Mononuclear cell (primary cell): ENCODE data around the gene TTC31. TPM values are rescaled to one million over a fixed set of nuclear protein-coding genes. Genes with fewer than 3 reads are reported as not detected.

Experiments used
- H3K27me3 ChIP-seq: 2 replicates; pipeline ENCODE4 v1.6.0; 2011; ENCODE audit warnings: low read length, control low read depth; ENCODE audit not compliant: insufficient read depth
- H3K4me1 ChIP-seq: 2 replicates; pipeline ENCODE4 v1.5.1; 2011; ENCODE audit warnings: mild to moderate bottlenecking, low read length, control low read depth; ENCODE audit not compliant: insufficient read depth
- H3K4me3 ChIP-seq: 2 replicates; pipeline ENCODE4 v1.5.1; 2011; ENCODE audit warnings: mild to moderate bottlenecking, low read length, moderate library complexity
- H3K9me3 ChIP-seq: 2 replicates; pipeline ENCODE4 v1.5.1; 2011; ENCODE audit warnings: low read depth, mild to moderate bottlenecking, control low read depth, low read length
- total RNA-seq: library from RNA; depleted of rRNA; stranded (reverse); fragments of >200 nt; gene quantifications from one replicate; pipeline ENCODE4 v1.2.3, GENCODE V29; 2012

The TTC31 gene
- total RNA-seq, 1 donor, result 14.0 TPM

GRCh38 chr2:74515981-74516633 lies 33.2 kb downstream of the TTC31 start:
- H3K27me3 ChIP-seq, result peaks cover 97% of the 10 kb centered on the region
- peaks cover 37% of the 10 kb centered on the region for H3K4me1 ChIP-seq
- no peaks in the 10 kb centered on the region for H3K9me3 ChIP-seq
- H3K4me3 ChIP-seq, result peak overlapping the region; percentile 24

GRCh38 chr2:74516650-74517049 lies 33.8 kb downstream of the TTC31 start:
- peaks cover 37% of the 10 kb centered on the region for H3K4me1 ChIP-seq
- no peak overlapping the region for H3K4me3 ChIP-seq
- H3K27me3 ChIP-seq, result peaks cover 92% of the 10 kb centered on the region
- H3K9me3 ChIP-seq, result no peaks in the 10 kb centered on the region

GRCh38 chr2:74522516-74522915 lies 39.6 kb downstream of the TTC31 start:
- Histone ChIP-seq H3K9me3 (no peaks in the 10 kb centered on the region), H3K4me1 (no peaks in the 10 kb centered on the region), H3K27me3 (peaks cover 36% of the 10 kb centered on the region), H3K4me3 (no peak overlapping the region)

GRCh38 chr2:74524005-74524404 lies 41.1 kb downstream of the TTC31 start:
- H3K27me3 ChIP-seq, result peaks cover 21% of the 10 kb centered on the region
- no peaks in the 10 kb centered on the region for H3K9me3 ChIP-seq
- H3K4me3 ChIP-seq, result no peak overlapping the region
- peaks cover 12% of the 10 kb centered on the region for H3K4me1 ChIP-seq

GRCh38 chr2:74524955-74525716 lies 42.3 kb downstream of the TTC31 start:
- peaks cover 13% of the 10 kb centered on the region for H3K4me1 ChIP-seq
- no peak overlapping the region for H3K4me3 ChIP-seq
- peaks cover 10% of the 10 kb centered on the region for H3K27me3 ChIP-seq
- no peaks in the 10 kb centered on the region for H3K9me3 ChIP-seq

GRCh38 chr2:74525717-74526648 lies 43.1 kb downstream of the TTC31 start, which contains the start of gene DQX1:
Gene DQX1, minus strand, starts transcription at chr2:74526231. Its CDS starts 502 bp downstream, at chr2:74525729.
- H3K9me3 ChIP-seq, result no peaks in the 10 kb centered on the region
- H3K4me3 ChIP-seq, result no peak within 1 kb of the TSS
- H3K27me3 ChIP-seq, result peaks cover 2% of the 10 kb centered on the region

GRCh38 chr2:74526649-74527230 lies 43.9 kb downstream of the TTC31 start:
- Histone ChIP-seq H3K27me3 (no peaks in the 10 kb centered on the region), H3K9me3 (no peaks in the 10 kb centered on the region), H3K4me1 (peaks cover 29% of the 10 kb centered on the region)

More at GRCh38 chr2:74525717-74526648, 43.1 kb downstream of the TTC31 start, which contains the start of gene DQX1:
- peaks cover 21% of the 10 kb centered on the region for H3K4me1 ChIP-seq

GRCh38 chr2:74527741-74528140 lies 44.9 kb downstream of the TTC31 start:
- H3K27me3 ChIP-seq, result no peaks in the 10 kb centered on the region
- H3K4me3 ChIP-seq, result no peak overlapping the region
- no peaks in the 10 kb centered on the region for H3K9me3 ChIP-seq
- H3K4me1 ChIP-seq, result peaks cover 30% of the 10 kb centered on the region

More at GRCh38 chr2:74526649-74527230, 43.9 kb downstream of the TTC31 start:
- H3K4me3 ChIP-seq, result no peak overlapping the region

GRCh38 chr2:74528600-74529356 lies 45.9 kb downstream of the TTC31 start:
- no peaks in the 10 kb centered on the region for H3K27me3 ChIP-seq
- H3K4me3 ChIP-seq, result peak overlapping the region; percentile 76
- no peaks in the 10 kb centered on the region for H3K9me3 ChIP-seq
- H3K4me1 ChIP-seq, result peaks cover 30% of the 10 kb centered on the region

GRCh38 chr2:74529357-74530238 lies 46.7 kb downstream of the TTC31 start, which contains the start of the genes AUP1 and HTRA2:
Gene AUP1, minus strand, starts transcription at chr2:74529706. Its CDS starts 77 bp downstream, at chr2:74529629.
Gene HTRA2, plus strand, starts transcription at chr2:74529933. Its CDS starts 74 bp downstream, at chr2:74530007.
- H3K9me3 ChIP-seq, result no peaks in the 10 kb centered on the region
- H3K27me3 ChIP-seq, result no peaks in the 10 kb centered on the region
- peak within 1 kb of the TSS; percentile 76 for H3K4me3 ChIP-seq
- H3K4me1 ChIP-seq, result peaks cover 30% of the 10 kb centered on the region

GRCh38 chr2:74530239-74531187 lies 47.6 kb downstream of the TTC31 start:
- Histone ChIP-seq H3K27me3 (no peaks in the 10 kb centered on the region), H3K4me1 (peaks cover 30% of the 10 kb centered on the region), H3K9me3 (no peaks in the 10 kb centered on the region), H3K4me3 (peak overlapping the region; percentile 76)

GRCh38 chr2:74531666-74532065 lies 48.8 kb downstream of the TTC31 start:
- Histone ChIP-seq H3K27me3 (no peaks in the 10 kb centered on the region), H3K9me3 (no peaks in the 10 kb centered on the region), H3K4me1 (peaks cover 30% of the 10 kb centered on the region), H3K4me3 (no peak overlapping the region)
